ENCODE results near the gene RRM2.

GRCh38 chr2:10132596-10132995 is 10.1 kb downstream of the RRM2 start:
- TF ChIP-seq CTCF (conservative IDR thresholded peaks at IDR 0.05) (no peak), ZFX (IDR thresholded peaks at IDR 0.05) (no peak)

All from C4-2B (cell line).